ENCODE results near the gene DKC1.
"Not testable (repeated sequence)": the region's sequence is repeated elsewhere in the genome, so short reads cannot be mapped to it uniquely, and the experiment has no call there.

DKC1 gene

GRCh38 chrX:154795016-154795415 lies 32.4 kb downstream of the DKC1 start:
- no peak for DNase-seq

DNA sequence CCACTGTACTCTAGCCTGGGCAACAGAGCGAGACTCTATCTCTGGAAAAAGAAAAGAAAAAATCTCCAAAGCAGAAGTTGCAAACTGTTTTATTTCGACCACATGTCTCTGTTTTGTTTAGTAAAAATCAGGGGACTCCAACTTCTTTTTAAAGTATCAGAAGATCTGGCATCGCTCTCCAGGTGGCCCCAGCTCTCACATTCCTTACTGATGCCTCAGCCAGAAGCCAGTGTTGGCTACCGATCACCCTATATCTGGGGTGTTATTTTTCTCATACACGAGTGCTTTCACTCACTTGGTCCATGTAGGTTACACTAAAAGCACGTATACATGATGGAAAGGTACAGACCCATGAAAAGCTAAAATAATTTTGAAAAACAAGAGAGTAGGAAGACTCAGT lies 34.3 kb downstream of the DKC1 start:
- DNase-seq: no peak

- DNase-seq: peak; percentile 77
These were observed 37.1 kb downstream of the DKC1 start for GRCh38 chrX:154799556-154800348.

DNA sequence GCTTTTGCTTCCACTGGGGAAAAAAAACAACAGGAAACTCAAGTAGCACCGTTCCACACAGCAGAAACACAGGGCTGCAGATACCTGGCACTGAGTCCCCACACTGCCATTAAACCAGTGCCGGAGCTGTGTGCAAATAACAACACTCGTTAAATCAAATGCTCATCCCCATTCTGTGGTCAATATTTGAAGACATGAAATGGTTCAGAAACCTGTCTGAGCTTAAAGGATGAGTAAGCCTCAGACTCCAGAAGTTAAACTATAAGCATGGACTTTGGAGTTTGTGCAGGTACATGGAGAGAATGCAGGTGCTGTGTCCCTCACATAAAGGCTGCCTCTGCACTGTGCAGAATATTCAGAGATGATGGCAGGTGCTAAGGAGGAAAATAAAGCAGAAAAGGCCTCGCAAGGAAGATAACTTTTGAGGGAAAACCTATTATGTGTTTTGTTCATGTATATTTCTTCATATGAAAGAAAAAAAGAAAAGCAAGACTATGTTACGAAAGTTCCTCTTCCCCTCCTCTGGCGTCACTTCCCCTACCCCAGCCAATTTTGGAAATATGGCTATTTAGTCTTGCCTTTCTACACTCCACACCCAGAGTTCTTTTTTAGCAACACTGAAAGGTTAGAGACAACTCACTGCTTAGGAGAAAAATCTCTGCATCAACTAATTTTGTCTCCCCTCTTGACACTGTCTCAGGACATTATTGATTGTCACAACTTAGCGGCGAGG lies 38.0 kb downstream of the DKC1 start:
- DNase-seq: no peak

DNA sequence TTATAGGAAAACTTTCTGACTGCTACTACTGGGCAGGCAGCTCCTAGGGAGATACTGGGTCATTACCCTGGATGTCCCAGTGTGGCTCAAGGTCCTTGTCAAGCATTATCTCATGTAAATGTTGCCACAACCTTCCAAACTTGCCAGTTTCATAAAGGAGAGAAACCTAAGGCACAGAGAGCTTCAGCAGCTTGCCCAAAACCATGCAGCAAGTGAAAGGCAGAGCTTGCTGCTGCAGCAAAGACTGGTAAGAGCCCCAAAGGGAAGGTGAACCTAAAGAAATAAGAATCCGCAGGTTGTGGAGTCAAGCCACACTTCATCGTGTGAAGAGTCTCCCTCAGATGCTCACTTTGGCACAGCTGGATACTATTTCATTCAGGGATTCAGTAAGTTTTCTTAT lies 40.3 kb downstream of the DKC1 start:
- no peak for DNase-seq

- DNase-seq: no peak
These were observed 41.7 kb downstream of the DKC1 start for GRCh38 chrX:154804261-154804956.

- no peak for DNase-seq
These were observed 42.5 kb downstream of the DKC1 start, which contains the start of gene MPP1 for GRCh38 chrX:154804957-154805695. MPP1 (minus strand) TSS chrX:154805485; CDS start chrX:154805373, 112 bp downstream.

GRCh38 chrX:154805696-154806091 lies 43.0 kb downstream of the DKC1 start:
- no peak for DNase-seq

DNA sequence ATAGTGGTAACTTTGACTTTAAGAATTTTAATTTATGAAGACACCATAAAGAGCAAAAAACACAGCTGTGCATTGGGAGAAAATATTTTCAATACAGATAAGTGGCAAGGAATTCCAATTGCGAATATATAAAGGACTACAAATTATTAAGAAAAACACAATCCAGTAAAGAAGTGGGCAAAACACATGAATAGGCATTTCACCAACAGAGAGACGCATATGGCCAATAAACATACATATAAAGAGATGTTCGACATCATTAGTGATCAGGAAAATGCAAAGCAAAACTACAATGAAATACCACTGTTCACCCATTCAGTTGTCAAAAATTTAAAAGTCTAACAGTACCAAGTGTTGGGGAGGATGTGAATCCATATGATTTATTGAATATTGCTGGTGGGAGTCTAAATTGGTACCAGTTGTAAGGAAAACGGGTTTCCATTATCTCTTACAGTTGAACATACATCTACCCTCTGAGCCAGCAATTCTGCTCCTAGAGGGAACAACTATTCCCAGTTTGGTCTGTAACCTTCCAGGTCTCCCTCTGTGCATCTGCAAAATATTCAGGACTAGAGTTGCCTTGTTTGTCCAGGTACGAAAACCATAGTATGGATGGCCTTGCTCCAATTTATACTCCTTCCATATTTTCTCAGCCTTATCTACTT lies 44.3 kb downstream of the DKC1 start:
- DNase-seq: no peak

DNA sequence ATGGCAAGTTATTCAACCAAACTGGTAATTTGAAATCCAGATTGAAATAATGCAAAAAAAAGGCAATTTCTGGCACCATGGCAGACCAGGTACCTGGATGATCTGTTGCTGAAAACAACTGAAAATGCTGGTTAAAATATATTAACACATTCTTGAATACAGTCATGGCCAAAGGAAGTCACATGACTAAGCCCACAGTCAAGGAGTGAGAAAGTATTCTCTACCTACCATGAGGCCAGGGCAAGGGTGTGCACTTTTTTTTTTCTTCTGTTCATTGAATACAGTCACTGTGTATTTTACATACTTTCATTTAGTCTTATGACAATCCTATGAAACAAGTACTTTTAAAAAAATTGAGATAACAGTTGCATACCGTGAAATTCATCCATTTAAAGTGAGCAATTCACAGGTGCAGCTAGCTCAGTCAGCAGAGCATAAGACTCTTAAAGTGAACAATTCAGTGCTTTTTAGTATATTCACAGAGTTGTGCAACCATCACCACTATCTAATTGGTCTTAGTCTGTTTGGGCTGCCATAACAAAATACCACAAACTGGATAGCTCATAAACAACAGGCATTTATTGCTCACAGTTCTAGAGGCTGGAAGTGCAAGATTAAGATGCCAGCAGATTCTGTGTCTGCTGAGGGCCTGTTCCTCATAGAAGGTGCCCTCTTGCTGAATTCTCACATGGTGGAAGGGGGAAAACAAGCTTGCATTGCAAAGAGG lies 47.4 kb downstream of the DKC1 start:
- no peak for DNase-seq

GRCh38 chrX:154812341-154813101 lies 49.9 kb downstream of the DKC1 start:
- DNase-seq: no peak

DNA sequence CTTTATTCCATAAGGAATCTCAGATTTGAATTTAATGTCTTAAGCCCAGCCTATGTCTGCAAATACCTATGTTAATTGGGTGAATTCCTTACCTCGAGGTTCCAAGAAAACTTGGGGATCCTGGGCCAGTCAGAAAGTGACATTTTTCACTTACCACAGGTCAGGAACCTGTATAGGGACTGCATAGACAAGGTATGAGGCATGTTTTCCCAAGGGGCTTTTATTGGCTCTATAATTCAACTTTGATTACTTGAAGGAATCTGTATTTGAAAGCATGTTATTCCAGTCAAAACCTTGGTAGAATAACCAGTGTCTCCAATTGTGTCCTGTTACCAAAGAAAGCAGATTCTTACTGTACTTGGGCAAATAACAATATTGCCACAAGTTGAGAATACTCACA lies 51.1 kb downstream of the DKC1 start:
- DNase-seq: no peak

GRCh38 chrX:154815274-154815818 lies 52.7 kb downstream of the DKC1 start:
- DNase-seq: no peak

DNA sequence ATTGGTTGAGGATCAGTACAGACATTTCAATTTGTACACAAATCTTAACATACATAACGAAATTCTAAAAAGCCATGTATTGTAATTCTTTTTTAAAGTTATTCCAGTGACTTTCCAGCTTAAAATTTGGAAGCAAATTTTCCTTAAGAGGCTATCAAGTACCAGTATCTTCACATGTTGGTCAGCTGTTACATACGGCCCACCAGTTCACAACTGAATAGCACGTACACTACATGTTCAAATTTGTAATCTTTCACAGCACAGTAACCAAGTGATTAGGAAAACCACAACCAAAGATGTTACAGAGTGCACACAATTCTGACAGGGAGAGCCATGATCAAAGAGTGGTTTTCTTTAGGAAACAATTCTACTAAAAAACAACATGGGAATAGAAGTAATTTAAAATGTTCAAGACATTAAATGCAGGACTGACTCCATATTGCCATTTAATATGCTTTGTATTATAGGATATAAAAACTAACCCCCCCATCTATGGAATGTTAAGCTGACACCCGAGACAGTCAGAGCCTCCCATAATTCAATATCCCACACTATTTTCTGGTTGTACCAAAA lies 53.7 kb downstream of the DKC1 start:
- not testable (repeated sequence) for DNase-seq

DNA sequence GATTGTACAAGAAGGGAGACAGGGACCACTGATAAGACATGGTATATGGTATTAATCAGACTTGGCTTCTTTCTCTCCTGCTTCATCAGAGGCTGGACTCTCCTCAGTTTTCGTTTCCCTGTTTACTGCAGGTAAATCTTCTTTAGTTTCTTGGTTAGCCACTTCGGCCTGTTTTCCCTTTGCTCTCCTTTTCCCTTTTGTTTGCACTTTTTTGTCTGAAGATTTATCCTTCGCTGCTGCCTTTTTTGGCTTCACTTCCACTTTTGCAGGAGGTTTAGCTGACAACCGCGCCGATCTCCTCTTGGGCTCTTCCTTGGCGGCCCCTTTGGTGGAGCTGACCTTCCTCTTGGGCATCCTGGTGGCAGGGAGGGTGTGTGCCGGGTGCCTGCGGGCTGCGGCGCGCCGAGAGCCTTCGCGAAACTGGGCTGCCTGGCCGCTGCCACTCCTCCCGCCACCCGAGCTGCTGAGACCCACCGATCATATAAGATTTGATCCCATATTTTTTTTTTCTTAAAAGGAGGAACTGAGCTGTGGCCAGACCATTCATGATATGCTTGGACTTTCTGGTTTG lies 54.5 kb downstream of the DKC1 start:
- not testable (repeated sequence) for DNase-seq

GRCh38 chrX:154818916-154819770 lies 56.5 kb downstream of the DKC1 start:
- DNase-seq: no peak

- no peak for DNase-seq
These were observed 57.2 kb downstream of the DKC1 start for GRCh38 chrX:154819771-154820341.

- no peak for DNase-seq
These were observed 58.9 kb downstream of the DKC1 start for GRCh38 chrX:154821523-154821922.

Measured in NCI-H510A (cell line).